ENCODE measurements around the gene DHCR7.

GRCh38 chr11:71395774-71396173 is 52.4 kb downstream of the DHCR7 start:
- TF ChIP-seq EZH2 (IDR thresholded peaks at IDR 0.05; ENCODE audit: insufficient read depth, poor library complexity, severe bottlenecking) = no peak
- TF ChIP-seq EZH2phosphoT487 (IDR thresholded peaks at IDR 0.05; ENCODE audit: insufficient read depth, low read depth) = no peak

All from GM23248 (cell line).